HepG2 (cell line): Measurements from ENCODE around the gene PSMD3. TPM values are rescaled to one million over a fixed set of nuclear protein-coding genes. Genes with fewer than 3 reads are reported as not detected.

Source experiments
- ATF7 ChIP-seq, 2 experiments: fragments of 450-650 bp in 1 of 2; sonication (generic) in 1 of 2; formaldehyde crosslinking in 1 of 2; IDR thresholded peaks; 2 replicates each; pipeline versions ENCODE4 v1.4.0 to v1.6.1; 2016 to 2020; ENCODE audit warnings: antibody characterized with exemption in 1 of 2, mild to moderate bottlenecking in 1 of 2, missing genetic modification reagents in 1 of 2
- BCL6 ChIP-seq: IDR thresholded peaks from 2 replicates; pipeline ENCODE4 v1.6.1; 2016; ENCODE audit warnings: missing genetic modification reagents, missing compliant biosample characterization
- CHCHD3 ChIP-seq: sonication (generic); formaldehyde crosslinking; IDR thresholded peaks from 2 replicates; pipeline ENCODE4 v1.8.0; 2022; ENCODE audit warnings: mild to moderate bottlenecking, missing genetic modification reagents, moderate library complexity
- GPN1 ChIP-seq: sonication (generic); formaldehyde crosslinking; IDR thresholded peaks from 2 replicates; pipeline ENCODE4 v1.5.1; 2020; ENCODE audit warnings: missing genetic modification reagents, borderline replicate concordance
- KDM6A ChIP-seq: IDR thresholded peaks from 2 replicates; pipeline ENCODE4 v1.6.1; 2016; ENCODE audit warnings: low read depth
- MLLT10 ChIP-seq: sonication (generic); formaldehyde crosslinking; IDR thresholded peaks from 2 replicates; pipeline ENCODE4 v1.4.0; 2020; ENCODE audit warnings: missing genetic modification reagents
- NR2F6 ChIP-seq, 2 experiments: IDR thresholded peaks; 2 replicates each; pipeline ENCODE4 v1.6.1; 2016; ENCODE audit warnings: antibody characterized with exemption in 1 of 2, mild to moderate bottlenecking in 1 of 2
- POLR2AphosphoS2 ChIP-seq: IDR thresholded peaks from 2 replicates; pipeline ENCODE4 v1.6.1; 2011; ENCODE audit warnings: low read depth, low read length, improper control_type of control experiment
- RNF2 ChIP-seq: fragments of 450-650 bp; conservative IDR thresholded peaks from 2 replicates; pipeline ENCODE4 v1.6.1; 2016; ENCODE audit warnings: low read depth
- U2AF1 ChIP-seq: fragments of 200-400 bp; formaldehyde crosslinking; optimal IDR thresholded peaks from 2 replicates; pipeline ENCODE3; 2017; ENCODE audit warnings: mild to moderate bottlenecking, low read depth, low read length
- ZNF235 ChIP-seq: sonication (generic); formaldehyde crosslinking; IDR thresholded peaks from 2 replicates; pipeline ENCODE4 v1.8.1; 2023; ENCODE audit warnings: mild to moderate bottlenecking, missing genetic modification reagents, borderline replicate concordance
- ZNF333 ChIP-seq: sonication (generic); formaldehyde crosslinking; IDR thresholded peaks from 2 replicates; pipeline ENCODE4 v1.4.0; 2020; ENCODE audit warnings: mild to moderate bottlenecking, missing genetic modification reagents, borderline replicate concordance
- ZNF644 ChIP-seq: IDR thresholded peaks from 2 replicates; pipeline ENCODE4 v1.6.1; 2016; ENCODE audit warnings: low read depth
- polyA plus RNA-seq, 8 experiments: library from polyadenylated mRNA; depleted of rRNA in 3 of 8; stranded (reverse) in 7 of 8; unstranded in 1 of 8; fragments of >200 nt; fragmentation: Illumina TruSeq in 4 of 8; extraction: Trizol in 4 of 8; gene quantifications; 2 replicates each; pipeline versions ENCODE4 v1.2.1 to v1.2.3, GENCODE V29; 2011 to 2016; ENCODE audit warnings: low read depth in 4 of 8, missing spikeins in 1 of 8, mixed read lengths in 1 of 8; ENCODE audit not compliant: insufficient read depth in 1 of 8
- total RNA-seq, 5 experiments: library from RNA; depleted of rRNA; stranded (reverse); fragments of >200 nt; fragmentation: Illumina TruSeq; extraction: Trizol; gene quantifications; 2 replicates each; pipeline ENCODE4 v1.2.3, GENCODE V29; 2016; ENCODE audit warnings: low read depth in 1 of 5
- TF ChIP-seq, protein P1 (sequence below): sonication (generic); formaldehyde crosslinking; IDR thresholded peaks from 2 replicates; pipeline ENCODE4 v1.4.0; 2020; ENCODE audit warnings: missing genetic modification reagents, mild to moderate bottlenecking, borderline replicate concordance
- TF ChIP-seq, protein P2 (sequence below): sonication (generic); formaldehyde crosslinking; IDR thresholded peaks from 2 replicates; pipeline ENCODE4 v1.4.0; 2020; ENCODE audit warnings: missing genetic modification reagents, borderline replicate concordance
- TF ChIP-seq, protein P3 (sequence below): sonication (generic); formaldehyde crosslinking; IDR thresholded peaks from 2 replicates; pipeline ENCODE4 v1.4.0; 2020; ENCODE audit warnings: mild to moderate bottlenecking, missing genetic modification reagents

Gene PSMD3
- total and polyA plus RNA-seq, 2 of the 13 experiments (the other 11 are each of a cell fraction or from before 2014, with no cell fraction given): 97.4 to 146 TPM

DNA sequence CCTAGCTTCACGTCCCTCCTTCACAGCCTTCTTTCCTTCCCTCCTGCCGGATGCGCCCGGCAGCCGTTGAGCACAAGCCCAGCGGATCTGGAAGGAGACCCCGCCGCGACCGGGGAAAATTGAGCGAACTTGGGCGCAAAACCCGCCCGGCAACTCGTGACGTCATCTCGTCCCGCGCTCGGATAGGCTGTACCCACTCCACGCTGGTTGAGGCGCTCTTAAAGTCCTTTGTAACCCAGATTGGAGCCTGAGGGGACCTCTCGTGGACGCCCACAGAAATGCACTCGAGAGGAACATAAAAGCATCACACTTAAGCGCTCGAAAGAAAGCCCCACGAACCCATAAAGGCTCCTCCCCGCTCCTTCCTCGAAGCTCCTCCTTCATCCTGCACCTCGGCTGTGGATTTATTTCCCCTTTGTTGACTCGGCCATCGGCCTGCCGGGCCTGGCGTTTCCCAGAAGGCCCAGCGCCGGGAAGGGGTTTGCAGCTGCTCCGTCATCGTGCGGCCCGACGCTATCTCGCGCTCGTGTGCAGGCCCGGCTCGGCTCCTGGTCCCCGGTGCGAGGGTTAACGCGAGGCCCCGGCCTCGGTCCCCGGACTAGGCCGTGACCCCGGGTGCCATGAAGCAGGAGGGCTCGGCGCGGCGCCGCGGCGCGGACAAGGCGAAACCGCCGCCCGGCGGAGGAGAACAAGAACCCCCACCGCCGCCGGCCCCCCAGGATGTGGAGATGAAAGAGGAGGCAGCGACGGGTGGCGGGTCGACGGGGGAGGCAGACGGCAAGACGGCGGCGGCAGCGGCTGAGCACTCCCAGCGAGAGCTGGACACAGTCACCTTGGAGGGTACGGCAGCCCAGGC lies at the start of gene PSMD3 (continued):
- no peak; the same call in 1 of the 2 replicates for TF ChIP-seq MLLT10 (CRISPR knock-in tag)
- TF ChIP-seq ATF7 (IDR thresholded peaks at IDR 0.05): peak; percentile 100
- peak; percentile 92 for TF ChIP-seq ATF7 (CRISPR knock-in tag; IDR thresholded peaks at IDR 0.05)
- peak; percentile 98 for TF ChIP-seq ZNF235
- TF ChIP-seq NR2F6 (IDR thresholded peaks at IDR 0.05): no peak
- peak; percentile 76 for TF ChIP-seq NR2F6 (CRISPR knock-in tag; IDR thresholded peaks at IDR 0.05)
- TF ChIP-seq BCL6 (CRISPR knock-in tag): peak; percentile 72
- peak; percentile 95 for TF ChIP-seq ZNF333 (CRISPR knock-in tag)
- no peak for TF ChIP-seq KDM6A (CRISPR knock-in tag)
- TF ChIP-seq POLR2AphosphoS2: peak; percentile 100
- TF ChIP-seq RNF2: peak; percentile 96
- TF ChIP-seq ZNF644 (CRISPR knock-in tag): no peak
- TF ChIP-seq, protein P1, sequence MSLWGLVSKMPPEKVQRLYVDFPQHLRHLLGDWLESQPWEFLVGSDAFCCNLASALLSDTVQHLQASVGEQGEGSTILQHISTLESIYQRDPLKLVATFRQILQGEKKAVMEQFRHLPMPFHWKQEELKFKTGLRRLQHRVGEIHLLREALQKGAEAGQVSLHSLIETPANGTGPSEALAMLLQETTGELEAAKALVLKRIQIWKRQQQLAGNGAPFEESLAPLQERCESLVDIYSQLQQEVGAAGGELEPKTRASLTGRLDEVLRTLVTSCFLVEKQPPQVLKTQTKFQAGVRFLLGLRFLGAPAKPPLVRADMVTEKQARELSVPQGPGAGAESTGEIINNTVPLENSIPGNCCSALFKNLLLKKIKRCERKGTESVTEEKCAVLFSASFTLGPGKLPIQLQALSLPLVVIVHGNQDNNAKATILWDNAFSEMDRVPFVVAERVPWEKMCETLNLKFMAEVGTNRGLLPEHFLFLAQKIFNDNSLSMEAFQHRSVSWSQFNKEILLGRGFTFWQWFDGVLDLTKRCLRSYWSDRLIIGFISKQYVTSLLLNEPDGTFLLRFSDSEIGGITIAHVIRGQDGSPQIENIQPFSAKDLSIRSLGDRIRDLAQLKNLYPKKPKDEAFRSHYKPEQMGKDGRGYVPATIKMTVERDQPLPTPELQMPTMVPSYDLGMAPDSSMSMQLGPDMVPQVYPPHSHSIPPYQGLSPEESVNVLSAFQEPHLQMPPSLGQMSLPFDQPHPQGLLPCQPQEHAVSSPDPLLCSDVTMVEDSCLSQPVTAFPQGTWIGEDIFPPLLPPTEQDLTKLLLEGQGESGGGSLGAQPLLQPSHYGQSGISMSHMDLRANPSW (CRISPR knock-in tag): 0 out of 2 replicates have a peak, but pooled peaks have one; percentile 58
- TF ChIP-seq CHCHD3 (CRISPR knock-in tag): no peak; the same call in 1 of the 2 replicates
- TF ChIP-seq, protein P2, sequence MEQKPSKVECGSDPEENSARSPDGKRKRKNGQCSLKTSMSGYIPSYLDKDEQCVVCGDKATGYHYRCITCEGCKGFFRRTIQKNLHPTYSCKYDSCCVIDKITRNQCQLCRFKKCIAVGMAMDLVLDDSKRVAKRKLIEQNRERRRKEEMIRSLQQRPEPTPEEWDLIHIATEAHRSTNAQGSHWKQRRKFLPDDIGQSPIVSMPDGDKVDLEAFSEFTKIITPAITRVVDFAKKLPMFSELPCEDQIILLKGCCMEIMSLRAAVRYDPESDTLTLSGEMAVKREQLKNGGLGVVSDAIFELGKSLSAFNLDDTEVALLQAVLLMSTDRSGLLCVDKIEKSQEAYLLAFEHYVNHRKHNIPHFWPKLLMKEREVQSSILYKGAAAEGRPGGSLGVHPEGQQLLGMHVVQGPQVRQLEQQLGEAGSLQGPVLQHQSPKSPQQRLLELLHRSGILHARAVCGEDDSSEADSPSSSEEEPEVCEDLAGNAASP (CRISPR knock-in tag): peak; percentile 92
- peak; percentile 97 for TF ChIP-seq U2AF1
- peak; percentile 54; the same call in 1 of the 2 replicates for TF ChIP-seq GPN1
- TF ChIP-seq, protein P3, sequence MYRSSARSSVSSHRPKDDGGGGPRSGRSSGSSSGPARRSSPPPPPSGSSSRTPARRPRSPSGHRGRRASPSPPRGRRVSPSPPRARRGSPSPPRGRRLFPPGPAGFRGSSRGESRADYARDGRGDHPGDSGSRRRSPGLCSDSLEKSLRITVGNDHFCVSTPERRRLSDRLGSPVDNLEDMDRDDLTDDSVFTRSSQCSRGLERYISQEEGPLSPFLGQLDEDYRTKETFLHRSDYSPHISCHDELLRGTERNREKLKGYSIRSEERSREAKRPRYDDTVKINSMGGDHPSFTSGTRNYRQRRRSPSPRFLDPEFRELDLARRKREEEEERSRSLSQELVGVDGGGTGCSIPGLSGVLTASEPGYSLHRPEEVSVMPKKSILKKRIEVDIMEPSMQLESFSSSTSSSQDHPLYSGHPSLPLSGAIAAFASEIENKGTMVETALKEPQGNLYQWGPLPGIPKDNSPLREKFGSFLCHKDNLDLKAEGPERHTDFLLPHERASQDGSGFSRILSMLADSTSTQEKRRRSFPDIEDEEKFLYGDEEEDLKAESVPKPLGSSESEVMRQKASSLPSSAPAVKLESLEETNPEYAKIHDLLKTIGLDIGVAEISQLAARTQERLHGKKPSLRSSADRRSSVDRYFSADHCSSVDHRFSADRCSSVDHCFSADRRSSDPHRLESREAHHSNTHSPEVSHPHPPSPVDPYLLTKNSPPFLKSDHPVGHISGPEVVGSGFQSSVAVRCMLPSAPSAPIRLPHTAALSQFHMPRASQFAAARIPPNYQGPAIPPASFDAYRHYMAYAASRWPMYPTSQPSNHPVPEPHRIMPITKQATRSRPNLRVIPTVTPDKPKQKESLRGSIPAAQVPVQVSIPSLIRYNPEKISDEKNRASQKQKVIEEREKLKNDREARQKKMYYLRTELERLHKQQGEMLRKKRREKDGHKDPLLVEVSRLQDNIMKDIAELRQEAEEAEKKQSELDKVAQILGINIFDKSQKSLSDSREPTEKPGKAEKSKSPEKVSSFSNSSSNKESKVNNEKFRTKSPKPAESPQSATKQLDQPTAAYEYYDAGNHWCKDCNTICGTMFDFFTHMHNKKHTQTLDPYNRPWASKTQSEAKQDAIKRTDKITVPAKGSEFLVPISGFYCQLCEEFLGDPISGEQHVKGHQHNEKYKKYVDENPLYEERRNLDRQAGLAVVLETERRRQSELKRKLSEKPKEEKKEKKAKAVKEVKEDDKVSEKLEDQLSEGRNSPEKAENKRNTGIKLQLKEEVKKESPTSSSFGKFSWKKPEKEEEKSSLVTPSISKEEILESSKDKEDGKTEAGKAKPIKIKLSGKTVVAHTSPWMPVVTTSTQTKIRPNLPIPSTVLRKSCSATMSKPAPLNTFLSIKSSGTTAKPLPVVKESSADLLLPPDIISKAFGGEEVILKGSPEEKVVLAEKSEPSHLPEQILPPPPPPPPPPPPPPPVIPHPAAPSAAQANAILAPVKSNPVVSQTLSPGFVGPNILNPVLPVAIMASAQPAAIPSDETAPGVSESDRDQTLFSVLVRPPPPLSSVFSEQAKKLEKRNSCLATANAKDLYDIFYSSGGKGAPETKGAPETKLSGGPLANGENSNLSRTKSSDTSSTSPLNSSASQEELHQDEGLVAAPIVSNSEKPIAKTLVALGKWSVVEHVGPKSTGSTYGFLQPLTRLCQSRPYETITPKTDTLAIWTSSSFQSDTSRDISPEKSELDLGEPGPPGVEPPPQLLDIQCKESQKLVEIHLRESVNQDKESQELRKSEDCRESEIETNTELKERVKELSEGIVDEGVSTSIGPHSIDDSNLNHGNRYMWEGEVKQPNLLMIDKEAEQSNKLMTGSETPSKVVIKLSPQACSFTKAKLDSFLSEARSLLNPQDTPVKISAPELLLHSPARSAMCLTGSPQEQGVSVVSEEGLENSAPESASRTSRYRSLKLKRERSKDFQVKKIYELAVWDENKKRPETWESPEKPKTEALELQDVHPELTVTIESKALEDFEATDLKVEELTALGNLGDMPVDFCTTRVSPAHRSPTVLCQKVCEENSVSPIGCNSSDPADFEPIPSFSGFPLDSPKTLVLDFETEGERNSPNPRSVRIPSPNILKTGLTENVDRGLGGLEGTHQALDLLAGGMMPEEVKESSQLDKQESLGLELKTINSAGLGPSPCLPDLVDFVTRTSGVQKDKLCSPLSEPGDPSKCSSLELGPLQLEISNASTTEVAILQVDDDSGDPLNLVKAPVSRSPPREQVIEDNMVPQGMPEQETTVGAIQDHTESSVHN: no peak
